HCT116 (cell line): ENCODE measurements around the gene MTM1. TPM values are rescaled to one million over a fixed set of nuclear protein-coding genes. Genes with fewer than 3 reads are reported as not detected.

Source experiments
- ATAC-seq: fragments of 200-7000 bp; cut with Tn5 transposase; 2 replicates; pipeline ENCODE4 v1.9.1; 2020; ENCODE audit warnings: mild to moderate bottlenecking, moderate library complexity
- BruUV-seq: library from RNA; stranded (reverse); fragments of 400-500 nt; replicated peaks from 2 replicates; lab custom pipeline; 2021; lab: Mats Ljungman, UMichigan
- CTCF ChIA-PET: fragments of 300-600 bp; sonication (Branson Sonifier 250); formaldehyde crosslinking; loops from one replicate; lab custom pipeline; 2021; ENCODE audit warnings: antibody characterized with exemption; lab: Charles Lee
- POLR2A ChIA-PET: fragments of 300-600, 350-600 bp; sonication (Branson Sonifier 250); formaldehyde crosslinking; loops from one replicate; lab custom pipeline; 2021; ENCODE audit warnings: antibody characterized with exemption; lab: Charles Lee
- RAD21 ChIA-PET, 2 experiments: fragments of 300-600 bp; sonication (Branson Sonifier 250); formaldehyde crosslinking; loops; one replicate each; lab custom pipeline; 2023; ENCODE audit warnings: low total read pairs in 2 of 2; ENCODE audit not compliant: uncharacterized antibody in 2 of 2, unreplicated experiment in 2 of 2, low non-redundant PET in 1 of 2; lab: Charles Lee
- DNase-seq: peaks from one replicate; pipeline ENCODE4 v3.0.0-alpha.2; 2010; ENCODE audit warnings: low read depth, low spot score
- H2AFZ ChIP-seq: fragments of 200-600 bp; shearing (Covaris generic), sonication (generic); 2 replicates; pipeline ENCODE4 v1.6.1; 2017; ENCODE audit warnings: low read depth, mixed run types, mixed read lengths, antibody characterized with exemption, low read length; ENCODE audit not compliant: poor library complexity, severe bottlenecking
- H3K27ac ChIP-seq: 2 replicates; pipeline ENCODE4 v1.5.1; 2012; ENCODE audit warnings: low read depth, low read length
- H3K27me3 ChIP-seq: fragments of 200-600 bp; sonication (generic); 2 replicates; pipeline ENCODE4 v1.6.1; 2016; ENCODE audit warnings: mixed run types, low read length, mixed read lengths; ENCODE audit not compliant: insufficient read depth
- H3K36me3 ChIP-seq, 2 experiments: fragments of 200-500 bp in 1 of 2; fragments of 200-600 bp in 1 of 2; sonication (Bioruptor generic) in 1 of 2; sonication (generic) in 1 of 2; 2 replicates each; pipeline versions ENCODE4 v1.5.1 to v1.6.1; 2014 to 2016; ENCODE audit warnings: low read length in 2 of 2, inconsistent platforms in 1 of 2, mixed read lengths in 1 of 2, mixed run types in 1 of 2; ENCODE audit not compliant: insufficient read depth in 2 of 2, control insufficient read depth in 1 of 2
- H3K4me1 ChIP-seq, 2 experiments: fragments of 200-600 bp in 1 of 2; sonication (generic) in 1 of 2; 2 replicates each; pipeline versions ENCODE4 v1.5.1 to v1.6.1; 2012 to 2017; ENCODE audit warnings: low read length in 2 of 2, inconsistent platforms in 1 of 2, mild to moderate bottlenecking in 1 of 2, mixed read lengths in 1 of 2, mixed run types in 1 of 2, moderate library complexity in 1 of 2; ENCODE audit not compliant: insufficient read depth in 2 of 2, control insufficient read depth in 1 of 2
- H3K4me2 ChIP-seq: fragments of 200-600 bp; sonication (generic); 2 replicates; pipeline ENCODE4 v1.6.1; 2017; ENCODE audit warnings: mixed run types, low read length, mixed read lengths
- H3K4me3 ChIP-seq, 2 experiments: fragments of 200-600 bp in 1 of 2; sonication (generic) in 1 of 2; replicated peaks in 1 of 2; 2 replicates each; pipeline ENCODE4 v1.5.1; 2011 to 2016; ENCODE audit warnings: low read length in 2 of 2, control low read depth in 1 of 2, low read depth in 1 of 2, mild to moderate bottlenecking in 1 of 2, mixed read lengths in 1 of 2, mixed run types in 1 of 2
- H3K79me2 ChIP-seq: fragments of 200-600 bp; sonication (generic); 2 replicates; pipeline ENCODE4 v1.6.1; 2017; ENCODE audit warnings: mild to moderate bottlenecking, mixed run types, low read length, moderate library complexity, mixed read lengths; ENCODE audit not compliant: insufficient read depth
- H3K9ac ChIP-seq: fragments of 200-600 bp; sonication (generic); 2 replicates; pipeline ENCODE4 v1.6.1; 2016; ENCODE audit warnings: low read length, mixed read lengths
- H3K9me2 ChIP-seq: fragments of 200-600 bp; sonication (generic), shearing (Covaris generic); 2 replicates; pipeline ENCODE4 v1.6.1; 2017; ENCODE audit warnings: mixed run types, mild to moderate bottlenecking, moderate library complexity; ENCODE audit not compliant: insufficient read depth
- H3K9me3 ChIP-seq, 2 experiments: fragments of 200-500 bp in 1 of 2; fragments of 200-600 bp in 1 of 2; sonication (Bioruptor generic) in 1 of 2; sonication (generic) in 1 of 2; 2 replicates each; pipeline ENCODE4 v1.6.1; 2014 to 2017; ENCODE audit warnings: low read length in 2 of 2, mixed read lengths in 2 of 2, inconsistent platforms in 1 of 2, low read depth in 1 of 2, mild to moderate bottlenecking in 1 of 2, mixed run types in 1 of 2, moderate library complexity in 1 of 2; ENCODE audit not compliant: control insufficient read depth in 1 of 2, insufficient read depth in 1 of 2
- H4K20me1 ChIP-seq: fragments of 200-600 bp; sonication (generic), shearing (Covaris generic); 2 replicates; pipeline ENCODE4 v1.6.1; 2017; ENCODE audit warnings: mixed run types, mild to moderate bottlenecking, moderate library complexity; ENCODE audit not compliant: insufficient read depth
- CBX3 ChIP-seq: IDR thresholded peaks from 2 replicates; pipeline ENCODE4 v1.6.1; 2012; ENCODE audit warnings: low read depth
- RAD21 ChIP-seq: IDR thresholded peaks from 2 replicates; pipeline ENCODE4 v1.6.1; 2012; ENCODE audit warnings: low read depth, mild to moderate bottlenecking
- SIN3A ChIP-seq: IDR thresholded peaks from 2 replicates; pipeline ENCODE4 v1.6.1; 2012; ENCODE audit warnings: low read depth
- SRF ChIP-seq: IDR thresholded peaks from 2 replicates; pipeline ENCODE4 v1.6.1; 2012; ENCODE audit warnings: low read depth
- ZNF274 ChIP-seq: fragments of 200-500 bp; sonication (Bioruptor generic); IDR thresholded peaks from 2 replicates; pipeline ENCODE4 v1.6.1; 2014; ENCODE audit warnings: mild to moderate bottlenecking, low read depth, low read length, inconsistent platforms
- intact Hi-C: fragments of 100-400 bp; cut with micrococcal nuclease; formaldehyde crosslinking; loops from 2 replicates; pipeline ENCODE4 v1.10.0; 2022
- total RNA-seq: library from RNA; stranded (reverse); gene quantifications from one replicate; pipeline ENCODE4 v1.2.1, GENCODE V29; 2021; ENCODE audit not compliant: unreplicated experiment
- TF ChIP-seq, protein P1 (sequence below), 3 experiments: fragments of 200-600 bp in 1 of 3; sonication (generic) in 1 of 3; IDR thresholded peaks in 2 of 3; conservative IDR thresholded peaks in 1 of 3; 2 replicates each; pipeline ENCODE4 v1.5.1; 2012 to 2017; ENCODE audit warnings: low read depth in 2 of 3, low read length in 2 of 3, antibody characterized with exemption in 1 of 3, borderline replicate concordance in 1 of 3, control low read depth in 1 of 3, mild to moderate bottlenecking in 1 of 3, mixed read lengths in 1 of 3, mixed run types in 1 of 3, moderate library complexity in 1 of 3; ENCODE audit not compliant: insufficient read depth in 1 of 3

Gene MTM1
- total RNA-seq, 1 experiment from 2014 or later, result 6.5 TPM

DNA sequence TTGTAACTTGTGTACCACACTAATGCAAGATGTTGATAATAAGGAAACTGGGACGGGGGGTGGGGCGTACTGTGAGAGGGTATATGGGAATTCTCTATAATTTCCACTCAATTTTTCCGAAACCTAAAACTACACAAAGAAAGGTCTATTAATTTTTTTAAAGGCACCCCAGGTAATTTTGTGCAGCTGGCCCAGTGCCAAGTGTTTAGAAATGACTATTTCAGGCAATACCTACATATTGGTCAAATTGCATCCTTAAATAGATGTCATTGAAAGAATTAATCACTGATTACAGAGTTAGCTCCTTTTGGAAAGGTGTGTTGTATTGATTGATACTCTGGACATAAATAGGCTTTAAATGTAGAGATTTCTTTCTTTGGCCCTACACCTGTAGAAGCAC is 114.7 kb downstream of the MTM1 start:
- Histone ChIP-seq H3K9me2 (no peaks in the 10 kb centered on the region), H3K9me3 (no peaks in the 10 kb centered on the region), H3K4me1 (no peaks in the 10 kb centered on the region; a peak in 1 of 4 replicates), H3K9ac (no peak overlapping the region), H3K4me2 (no peak overlapping the region), H3K27me3 (no peaks in the 10 kb centered on the region), H4K20me1 (no peaks in the 10 kb centered on the region), H2AFZ (no peak overlapping the region), H3K36me3 (no peaks in the 10 kb centered on the region), H3K79me2 (no peaks in the 10 kb centered on the region), H3K4me3 (no peak overlapping the region), H3K27ac (no peak overlapping the region)
- ATAC-seq, result peak; percentile 25; the same call in 1 of the 2 replicates
- no TSS peak for BruUV-seq
- no peak for DNase-seq
- TF ChIP-seq ZNF274 (no peak), CBX3 (no peak), SIN3A (no peak)
- TF ChIP-seq, protein P1, sequence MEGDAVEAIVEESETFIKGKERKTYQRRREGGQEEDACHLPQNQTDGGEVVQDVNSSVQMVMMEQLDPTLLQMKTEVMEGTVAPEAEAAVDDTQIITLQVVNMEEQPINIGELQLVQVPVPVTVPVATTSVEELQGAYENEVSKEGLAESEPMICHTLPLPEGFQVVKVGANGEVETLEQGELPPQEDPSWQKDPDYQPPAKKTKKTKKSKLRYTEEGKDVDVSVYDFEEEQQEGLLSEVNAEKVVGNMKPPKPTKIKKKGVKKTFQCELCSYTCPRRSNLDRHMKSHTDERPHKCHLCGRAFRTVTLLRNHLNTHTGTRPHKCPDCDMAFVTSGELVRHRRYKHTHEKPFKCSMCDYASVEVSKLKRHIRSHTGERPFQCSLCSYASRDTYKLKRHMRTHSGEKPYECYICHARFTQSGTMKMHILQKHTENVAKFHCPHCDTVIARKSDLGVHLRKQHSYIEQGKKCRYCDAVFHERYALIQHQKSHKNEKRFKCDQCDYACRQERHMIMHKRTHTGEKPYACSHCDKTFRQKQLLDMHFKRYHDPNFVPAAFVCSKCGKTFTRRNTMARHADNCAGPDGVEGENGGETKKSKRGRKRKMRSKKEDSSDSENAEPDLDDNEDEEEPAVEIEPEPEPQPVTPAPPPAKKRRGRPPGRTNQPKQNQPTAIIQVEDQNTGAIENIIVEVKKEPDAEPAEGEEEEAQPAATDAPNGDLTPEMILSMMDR (IDR thresholded peaks at IDR 0.05 in 2 of 3, conservative IDR thresholded peaks at IDR 0.05 in 1 of 3; ENCODE audit: borderline replicate concordance in 1 of 3, insufficient read depth in 1 of 3, low read depth in 2 of 3, low read length in 2 of 3), result no peak
- RAD21 ChIA-PET, result no interaction called here
- intact Hi-C loops, result loop anchor here (2.0 to 10.0 kb wide), 3 partner anchors 34 to 316 kb away; no protein-coding TSS in a partner anchor
- CTCF ChIA-PET, result interaction anchor here (1.0 to 1.9 kb wide), 4 partner anchors 10 to 744 kb away, joined by 3 to 5 read pairs (median 4); partner anchors contain the start of genes EOLA2 and MTMR1
- POLR2A ChIA-PET, result no interaction called here

GRCh38 chrX:150683536-150684146 is 115.2 kb downstream of the MTM1 start:
- intact Hi-C loops, result loop anchor here (2.0 to 10.0 kb wide), 3 partner anchors 33 to 316 kb away; no protein-coding TSS in a partner anchor
- BruUV-seq, result no TSS peak
- H3K4me2 ChIP-seq, result no peak overlapping the region
- peak; percentile 12 for DNase-seq
- H3K36me3 ChIP-seq, result no peaks in the 10 kb centered on the region
- no peak overlapping the region for H3K27ac ChIP-seq
- no peaks in the 10 kb centered on the region for H3K27me3 ChIP-seq
- H3K79me2 ChIP-seq, result no peaks in the 10 kb centered on the region
- H3K9me2 ChIP-seq, result no peaks in the 10 kb centered on the region
- peak; percentile 69 for ATAC-seq
- ChIA-PET POLR2A (no interaction called here), RAD21 (no interaction called here), CTCF (interaction anchor here (1.0 to 1.9 kb wide), 4 partner anchors 9 to 745 kb away, joined by 3 to 5 read pairs (median 4); partner anchors contain the start of genes EOLA2 and MTMR1)
- H3K4me1 ChIP-seq, result peaks cover 0 to 3% of the 10 kb centered on the region in 2 experiments; a peak in 2 of 4 replicates
- TF ChIP-seq, protein P1 (IDR thresholded peaks at IDR 0.05 in 2 of 3, conservative IDR thresholded peaks at IDR 0.05 in 1 of 3; ENCODE audit: borderline replicate concordance in 1 of 3, insufficient read depth in 1 of 3, low read depth in 2 of 3, low read length in 2 of 3), result peak; percentile 39 to 61 (median 55); a peak in 5 of 6 replicates
- TF ChIP-seq RAD21 (peak; percentile 44), SRF (no peak)
- no peak overlapping the region for H3K9ac ChIP-seq
- no peak overlapping the region for H2AFZ ChIP-seq
- H4K20me1 ChIP-seq, result no peaks in the 10 kb centered on the region
- no peaks in the 10 kb centered on the region for H3K9me3 ChIP-seq
- no peak overlapping the region for H3K4me3 ChIP-seq
